HG03139 (cell line): ENCODE results near the gene CSDE1.
A peak's percentile ranks its signal among the peaks of the same experiment; 100 is the strongest.

Experiments used
- ATAC-seq: cut with Tn5 transposase; IDR thresholded peaks from one replicate; pipeline ENCODE4 v1.9.1; 2021; ENCODE audit not compliant: unreplicated experiment

Gene CSDE1

GRCh38 chr1:114703242-114703641 lies 54.5 kb downstream of the CSDE1 start:
- ATAC-seq, result no peak

GRCh38 chr1:114702737-114703136 lies 55.0 kb downstream of the CSDE1 start:
- ATAC-seq, result no peak

GRCh38 chr1:114701931-114702330 lies 55.9 kb downstream of the CSDE1 start:
- ATAC-seq, result no peak

- no peak for ATAC-seq
Observed at GRCh38 chr1:114700036-114700600, 57.7 kb downstream of the CSDE1 start.

GRCh38 chr1:114696810-114697209 lies 61.0 kb downstream of the CSDE1 start:
- ATAC-seq, result no peak

- ATAC-seq, result no peak
Observed at GRCh38 chr1:114695430-114696058, 62.2 kb downstream of the CSDE1 start, which contains the start of gene AMPD1. Gene AMPD1, minus strand, starts transcription at chr1:114695546. Its CDS starts 75 bp downstream, at chr1:114695471.

GRCh38 chr1:114694540-114695310 lies 63.1 kb downstream of the CSDE1 start:
- ATAC-seq, result no peak

- no peak for ATAC-seq
Observed at GRCh38 chr1:114692947-114693346, 64.8 kb downstream of the CSDE1 start.

GRCh38 chr1:114691061-114691460 lies 66.7 kb downstream of the CSDE1 start:
- no peak for ATAC-seq

GRCh38 chr1:114690148-114690547 lies 67.6 kb downstream of the CSDE1 start:
- no peak for ATAC-seq

- no peak for ATAC-seq
Observed at GRCh38 chr1:114688526-114688925, 69.3 kb downstream of the CSDE1 start.

GRCh38 chr1:114685851-114686250 lies 71.9 kb downstream of the CSDE1 start:
- no peak for ATAC-seq

- no peak for ATAC-seq
Observed at GRCh38 chr1:114677691-114678090, 80.1 kb downstream of the CSDE1 start.

- ATAC-seq, result no peak
Observed at GRCh38 chr1:114676115-114676514, 81.7 kb downstream of the CSDE1 start.

- no peak for ATAC-seq
Observed at GRCh38 chr1:114671939-114672275, 85.9 kb downstream of the CSDE1 start.

- ATAC-seq, result no peak
Observed at GRCh38 chr1:114671011-114671938, 86.5 kb downstream of the CSDE1 start.

GRCh38 chr1:114670083-114671010 lies 87.4 kb downstream of the CSDE1 start:
- peak; percentile 98 for ATAC-seq

- peak; percentile 63 for ATAC-seq
Observed at GRCh38 chr1:114669562-114670082, 88.2 kb downstream of the CSDE1 start, which contains the start of gene DENND2C. Gene DENND2C, minus strand, starts transcription at chr1:114670049. Its CDS starts 44,065 bp downstream, at chr1:114625984.

- no peak for ATAC-seq
Observed at GRCh38 chr1:114668784-114669561, 88.8 kb downstream of the CSDE1 start.
